HG03060 (cell line): Measurements from ENCODE around the gene ABHD14A.
A peak's percentile ranks its signal among the peaks of the same experiment; 100 is the strongest.
"Not testable (repeated sequence)": the region's sequence is repeated elsewhere in the genome, so short reads cannot be mapped to it uniquely, and the experiment has no call there.

Experiments used
- ATAC-seq: cut with Tn5 transposase; IDR thresholded peaks from one replicate; pipeline ENCODE4 v1.9.1; 2021; ENCODE audit warnings: low read depth, moderate number of reproducible peaks; ENCODE audit not compliant: unreplicated experiment

ABHD14A gene

GRCh38 chr3:51990501-51990971, 15.7 kb downstream of the ABHD14A start:
- ATAC-seq = not testable (repeated sequence)

DNA sequence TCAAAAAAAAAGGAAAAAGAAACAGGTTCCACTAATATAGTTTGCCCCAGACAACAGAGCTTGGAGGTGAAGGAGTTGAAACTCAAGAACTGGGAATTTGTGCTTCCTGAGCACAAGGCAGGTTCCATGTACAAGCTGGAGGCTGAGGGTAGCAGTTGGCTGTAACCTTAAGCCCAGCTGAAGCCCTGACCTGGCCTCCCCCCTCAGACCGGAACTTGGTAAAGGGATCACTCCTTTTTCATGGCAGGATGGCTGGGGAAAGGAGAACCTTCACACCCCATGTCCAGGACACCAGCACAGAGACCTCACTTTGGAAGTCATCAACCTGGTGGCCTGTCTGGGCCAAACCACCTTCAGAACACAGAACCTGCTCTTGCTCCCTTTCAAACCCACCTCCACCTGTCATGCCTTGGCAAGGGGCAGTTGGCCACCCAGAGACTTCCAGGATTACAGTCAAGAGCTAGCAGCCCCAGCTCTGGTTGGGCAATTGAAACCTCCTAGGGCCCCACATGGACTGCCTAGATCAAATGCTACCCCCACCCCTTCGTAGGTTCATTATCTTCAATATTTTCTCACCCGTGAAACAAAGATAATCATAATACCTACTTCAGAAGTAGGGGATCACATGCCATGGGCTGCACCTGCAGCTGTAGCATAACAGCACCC, 17.3 kb downstream of the ABHD14A start:
- ATAC-seq = no peak

GRCh38 chr3:51993657-51994056, 18.8 kb downstream of the ABHD14A start:
- ATAC-seq = not testable (repeated sequence)

DNA sequence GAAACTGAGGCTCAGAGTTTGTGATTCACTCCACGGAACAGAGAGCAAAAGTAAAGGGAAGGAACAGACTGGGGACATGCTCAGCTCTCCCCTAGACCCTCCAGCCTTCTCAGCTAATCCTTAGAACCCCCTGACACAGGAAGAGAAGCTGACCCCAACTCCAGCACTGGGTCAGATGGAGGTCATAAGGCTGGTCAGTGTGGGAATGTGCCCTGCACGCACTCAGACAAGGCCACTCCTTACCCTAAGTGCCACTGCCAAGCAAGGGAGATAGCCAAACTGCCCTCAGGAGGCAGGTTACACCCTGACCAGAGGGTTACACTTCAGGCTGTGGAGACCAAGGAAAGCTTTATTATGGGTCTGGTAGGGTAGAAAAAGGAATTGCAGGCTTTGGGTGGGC, 19.7 kb downstream of the ABHD14A start:
- no peak for ATAC-seq

DNA sequence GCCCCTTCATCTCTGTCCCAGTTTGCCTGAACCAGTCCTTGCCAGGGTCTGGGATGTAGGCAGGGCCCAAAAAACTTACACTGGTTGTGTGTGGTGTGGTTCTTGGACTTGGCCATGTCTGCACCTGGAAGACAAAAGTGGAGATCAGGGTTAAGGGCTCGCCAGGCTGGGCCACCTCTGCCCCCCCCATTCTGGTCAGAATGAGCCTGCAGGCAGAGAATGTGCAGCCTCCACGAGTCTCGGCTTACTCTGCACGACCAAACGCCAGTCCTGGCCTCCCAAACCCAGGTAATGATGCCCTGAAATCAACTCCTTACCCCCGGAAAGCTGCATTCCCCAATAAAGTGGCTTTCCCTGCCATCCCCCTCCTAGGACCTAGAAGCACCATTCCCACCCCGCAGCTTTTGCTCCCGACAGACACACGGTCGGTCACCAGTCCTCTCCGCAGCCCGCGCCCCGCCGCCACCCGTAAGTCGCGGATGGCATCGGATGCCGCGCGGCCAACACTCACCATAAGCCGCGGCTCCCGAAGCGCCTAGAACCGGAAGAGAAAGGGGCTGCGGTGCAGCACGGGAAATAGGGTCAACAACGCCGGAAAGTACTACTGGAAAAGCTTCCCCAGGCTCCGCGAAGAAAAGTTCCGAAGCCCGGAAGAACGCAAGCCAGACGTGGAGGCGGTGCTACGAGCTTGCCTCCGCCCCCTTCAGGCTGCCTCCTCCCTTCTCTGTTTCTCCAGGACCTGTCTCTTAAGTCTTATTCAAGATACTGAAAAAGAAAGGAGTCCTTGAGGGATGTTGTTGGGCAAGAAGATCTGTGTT, 20.7 kb downstream of the ABHD14A start, which contains the start of gene RPL29:
RPL29 (minus strand) TSS at position 550 of the 818 bp plus-strand sequence; CDS start at position 116, 434 bp downstream.
- ATAC-seq = peak; percentile 84

DNA sequence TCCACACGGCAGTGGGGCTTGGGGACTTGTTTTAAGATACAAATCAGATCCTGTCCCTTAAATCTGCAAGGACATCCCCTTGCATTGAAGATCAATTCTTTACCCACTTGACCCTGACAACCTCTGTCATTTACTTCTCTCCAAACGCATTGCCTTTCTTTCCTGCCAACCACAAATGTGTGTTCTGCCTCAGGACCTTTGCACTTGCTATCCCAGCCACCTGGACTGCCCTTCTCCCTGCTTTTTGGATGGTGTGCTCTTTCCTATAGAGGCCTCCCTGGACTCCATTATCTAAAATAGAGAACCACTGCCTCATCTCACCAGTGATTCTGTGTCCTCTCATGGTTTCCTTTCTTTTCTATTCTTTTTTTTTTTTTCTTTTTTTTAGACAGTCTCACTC, 22.3 kb downstream of the ABHD14A start:
- ATAC-seq = no peak

- no peak for ATAC-seq
Measured at GRCh38 chr3:51997935-51998596, 23.2 kb downstream of the ABHD14A start.

DNA sequence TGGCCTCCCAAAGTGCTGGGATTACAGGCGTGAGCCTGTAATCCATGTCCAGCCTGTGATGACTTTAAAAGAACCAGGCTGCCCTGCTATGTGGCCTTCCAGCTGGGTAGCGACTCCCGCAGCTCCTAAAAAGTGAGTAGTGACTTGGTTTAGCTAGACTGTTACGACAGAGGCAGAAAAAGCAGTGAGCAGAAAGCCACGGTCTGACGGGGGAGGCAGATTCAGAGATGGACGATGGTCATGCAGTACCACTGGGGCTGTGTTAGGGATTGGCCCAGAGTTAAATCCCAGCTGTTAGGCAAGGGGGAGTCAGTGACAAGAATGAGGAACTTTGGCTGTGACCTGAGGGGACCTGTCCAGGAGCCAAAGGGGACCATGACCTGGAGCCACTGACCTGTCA, 23.9 kb downstream of the ABHD14A start:
- no peak for ATAC-seq

- ATAC-seq = no peak
Measured at GRCh38 chr3:51999846-52000245, 25.0 kb downstream of the ABHD14A start.

GRCh38 chr3:52001443-52001974, 26.6 kb downstream of the ABHD14A start:
- no peak for ATAC-seq

DNA sequence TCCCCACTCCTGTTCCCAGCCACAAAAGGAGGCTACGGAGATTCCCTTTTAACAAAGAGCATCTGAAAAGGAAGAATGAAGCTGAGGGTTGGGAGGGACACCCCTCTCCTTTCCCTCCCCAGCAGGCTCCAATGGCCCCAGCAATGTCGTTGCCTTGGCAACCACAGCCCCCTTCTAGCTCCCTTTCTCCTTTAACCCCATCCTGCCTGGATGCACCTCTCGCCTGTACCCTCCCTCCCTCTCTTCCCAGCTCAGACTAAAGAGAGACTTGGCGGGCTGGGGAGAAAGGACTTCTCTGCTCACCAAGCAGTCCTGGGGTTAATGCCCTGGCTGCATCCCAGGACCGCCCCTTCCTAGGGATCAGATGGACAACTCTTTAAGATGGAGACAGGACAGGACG, 27.9 kb downstream of the ABHD14A start:
- no peak for ATAC-seq

GRCh38 chr3:52004163-52004787, 29.4 kb downstream of the ABHD14A start:
- no peak for ATAC-seq

DNA sequence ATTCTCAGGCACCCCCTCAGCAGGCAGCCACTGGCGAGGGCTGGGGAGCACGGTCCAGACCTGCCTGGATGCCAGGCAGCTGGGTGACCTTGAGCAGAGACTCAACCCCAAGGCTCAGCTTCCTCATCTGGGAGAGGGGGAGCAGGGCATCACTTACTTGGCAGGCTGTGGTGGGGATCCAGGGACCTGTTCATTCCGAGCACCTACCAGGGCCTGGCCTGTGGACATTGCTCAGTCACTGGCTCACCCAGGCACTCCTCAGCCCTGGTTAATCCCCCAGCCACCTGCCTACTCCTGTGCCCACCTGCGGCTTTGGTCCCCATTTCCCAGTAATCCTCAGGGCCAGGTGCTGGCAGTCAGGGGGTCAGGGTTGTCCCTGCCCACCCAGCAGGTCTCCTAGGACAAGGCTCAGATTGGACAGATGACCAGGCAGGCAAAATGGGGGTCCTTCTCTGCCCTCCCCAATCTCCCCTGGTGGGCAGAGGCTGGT, 30.1 kb downstream of the ABHD14A start:
- no peak for ATAC-seq

DNA sequence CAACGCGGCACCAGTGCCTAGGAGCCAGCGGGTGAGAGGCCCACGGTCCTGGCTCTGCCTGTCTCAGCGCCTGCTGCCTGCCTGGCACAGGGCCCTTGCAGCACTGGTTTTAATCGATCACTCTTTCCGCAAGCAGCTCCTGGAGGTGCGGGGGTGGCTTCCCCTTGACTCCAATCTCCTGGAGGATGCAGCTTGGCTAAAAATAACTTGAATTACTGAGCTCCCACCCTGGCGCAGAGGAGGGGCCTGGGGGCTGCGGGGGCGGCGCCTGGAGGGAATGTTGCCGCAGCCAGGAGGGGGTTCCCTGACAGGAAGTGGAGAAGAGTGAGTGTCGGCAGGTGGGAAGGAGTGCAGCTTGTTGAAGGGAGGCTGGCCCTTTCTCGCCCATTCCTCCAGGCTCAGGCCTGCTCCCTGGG, 30.7 kb downstream of the ABHD14A start:
- ATAC-seq = no peak

GRCh38 chr3:52006017-52006819, 31.4 kb downstream of the ABHD14A start:
- ATAC-seq = no peak

DNA sequence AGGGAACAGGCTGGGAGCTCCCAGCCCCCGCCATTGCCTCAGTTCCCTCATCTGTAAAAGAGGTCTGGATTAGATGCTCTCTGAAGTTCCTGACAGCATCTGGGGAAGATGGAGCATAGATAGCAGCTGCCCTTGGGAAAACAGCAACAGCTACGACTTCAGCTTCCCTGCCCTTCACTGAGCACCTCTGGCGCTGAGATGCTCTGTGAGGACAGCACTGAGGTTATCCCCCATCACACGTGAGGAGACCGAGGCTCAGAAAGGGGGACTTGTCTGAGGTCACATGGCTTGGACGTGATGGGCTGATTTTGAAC, 31.9 kb downstream of the ABHD14A start:
- ATAC-seq = no peak

DNA sequence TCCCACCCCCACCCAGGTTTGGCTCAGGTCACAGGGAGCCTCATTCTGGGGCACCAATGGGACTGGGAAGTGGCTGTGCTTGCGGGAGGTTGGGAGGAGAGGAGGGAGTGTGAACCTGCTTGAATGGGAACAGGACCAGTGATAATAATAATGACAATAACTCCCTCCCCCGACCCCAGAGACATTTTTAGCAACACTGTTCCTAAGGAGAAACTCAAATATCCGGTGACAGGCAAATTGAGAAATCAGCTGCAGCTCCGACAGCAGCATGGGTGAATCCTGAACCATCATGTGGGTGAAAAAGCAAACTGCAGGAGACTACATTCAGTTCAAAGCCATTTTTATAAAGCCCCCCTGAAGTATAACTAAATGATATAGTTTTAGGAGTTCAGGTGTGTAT, 32.4 kb downstream of the ABHD14A start:
- ATAC-seq = no peak

GRCh38 chr3:52010431-52010830, 35.6 kb downstream of the ABHD14A start:
- no peak for ATAC-seq

DNA sequence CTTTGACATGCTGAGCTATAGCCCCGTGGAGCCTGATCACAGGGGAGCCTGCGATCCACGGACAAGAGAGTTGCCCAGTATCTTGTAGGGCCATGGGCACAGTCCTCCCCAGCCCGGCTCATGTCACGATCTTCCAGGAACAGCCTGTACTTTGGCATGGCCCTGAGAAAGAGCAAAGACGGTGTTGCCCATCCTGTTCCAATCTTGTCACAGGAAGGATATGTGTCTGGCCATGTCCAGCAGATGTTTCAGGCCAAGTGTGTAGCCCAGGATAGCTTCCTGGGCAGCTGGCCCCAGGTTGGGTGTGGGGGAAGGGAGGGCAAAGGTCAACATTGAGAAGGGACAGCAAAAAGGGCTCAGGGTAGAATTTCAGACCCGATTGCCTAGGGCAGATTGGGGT, 37.8 kb downstream of the ABHD14A start:
- no peak for ATAC-seq
